SH-SY5Y (cell line): ENCODE data around the gene PPP1R9B.

ENCODE experiments used
- GATA2 ChIP-seq: IDR thresholded peaks from 2 replicates; pipeline ENCODE4 v1.6.1; 2011; ENCODE audit warnings: mild to moderate bottlenecking, low read depth, low read length
- GATA3 ChIP-seq: IDR thresholded peaks from 2 replicates; pipeline ENCODE4 v1.6.1; 2011; ENCODE audit warnings: low read depth, mild to moderate bottlenecking, low read length, moderate library complexity

Gene PPP1R9B

DNA sequence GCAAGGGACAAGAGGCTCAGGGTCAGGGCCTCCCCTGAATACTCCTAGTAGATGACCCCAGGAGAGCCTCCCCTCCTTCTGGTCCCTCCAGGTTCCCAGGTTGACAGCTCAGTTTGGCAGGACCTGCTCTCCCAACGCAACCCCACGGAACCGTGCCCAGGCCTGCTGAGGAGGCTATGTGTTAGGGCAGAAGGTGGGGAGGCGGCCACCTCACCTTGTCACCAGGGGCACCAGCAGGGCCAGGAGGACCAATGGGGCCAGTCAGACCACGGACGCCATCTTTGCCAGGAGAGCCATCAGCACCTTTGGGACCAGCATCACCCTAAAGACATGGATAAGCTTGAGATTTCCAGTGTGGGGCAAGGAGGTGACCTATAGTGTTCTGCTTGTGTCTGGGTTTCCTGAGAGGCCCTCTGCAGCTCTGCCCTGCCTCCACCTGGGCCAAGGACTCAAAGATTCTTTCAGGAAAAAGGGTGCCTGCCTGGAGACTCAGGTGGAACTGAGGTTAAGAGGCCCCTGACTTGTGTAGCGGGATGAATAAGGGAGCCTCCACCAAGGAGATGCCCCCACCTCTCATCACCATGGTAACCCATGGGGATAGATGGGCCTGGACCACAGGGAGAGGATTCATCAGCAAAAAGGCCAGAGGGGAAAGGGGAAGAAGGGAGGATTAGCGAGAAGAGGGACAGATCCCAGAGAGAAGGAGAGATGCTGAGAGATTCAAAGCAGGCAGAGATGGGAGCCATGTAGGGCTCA lies 40.3 kb upstream of the PPP1R9B start:
- no peak for TF ChIP-seq GATA2
- TF ChIP-seq GATA3, result no peak

DNA sequence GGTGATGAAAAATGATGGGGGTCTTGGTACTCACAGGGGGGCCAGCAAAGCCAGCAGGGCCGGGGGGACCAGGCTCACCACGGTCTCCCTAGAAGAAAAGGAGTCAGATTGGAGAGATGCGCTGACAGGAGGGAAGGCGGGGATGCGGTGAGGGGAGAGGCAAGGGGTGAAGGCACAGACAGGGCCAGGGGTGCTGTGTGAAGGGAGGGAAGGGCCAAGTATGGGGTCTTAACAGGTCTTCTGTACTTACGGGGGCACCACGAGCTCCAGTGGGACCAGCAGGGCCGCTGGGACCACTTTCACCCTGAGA lies 39.8 kb upstream of the PPP1R9B start:
- TF ChIP-seq GATA3, result no peak
- TF ChIP-seq GATA2, result no peak

DNA sequence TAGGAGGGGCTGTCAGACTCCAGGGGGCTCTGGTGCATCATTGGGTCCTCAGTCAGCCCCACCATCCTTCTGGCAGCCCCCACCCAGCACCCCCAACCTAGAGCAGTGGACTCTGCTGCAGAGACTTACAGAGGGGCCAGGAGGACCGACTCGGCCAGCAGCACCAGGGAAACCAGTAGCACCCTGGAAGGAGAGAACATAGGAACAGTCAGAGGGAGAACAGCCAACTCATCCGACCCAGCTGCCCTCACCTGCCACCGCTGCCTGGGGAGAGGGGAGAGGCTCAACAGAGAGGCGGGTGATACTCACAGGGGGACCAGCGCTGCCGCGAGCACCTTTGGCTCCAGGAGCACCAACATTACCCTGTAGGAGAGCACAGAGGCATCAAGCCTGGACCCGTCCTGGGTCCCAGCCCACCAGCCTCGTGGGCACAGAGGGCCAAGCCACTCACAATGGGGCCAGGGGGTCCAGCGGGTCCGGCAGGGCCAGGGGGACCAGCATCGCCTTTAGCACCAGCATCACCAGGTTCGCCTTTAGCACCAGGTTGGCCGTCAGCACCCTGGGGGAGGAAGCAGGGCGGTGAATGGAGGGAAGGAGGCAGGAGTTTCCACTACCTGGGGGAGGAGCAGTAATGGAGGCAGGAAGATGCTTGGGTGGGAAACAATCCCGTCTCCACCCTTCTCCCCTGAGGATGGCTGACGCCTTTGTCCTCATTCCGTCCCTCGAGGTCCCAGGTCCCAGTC lies 39.2 kb upstream of the PPP1R9B start:
- no peak for TF ChIP-seq GATA3
- no peak for TF ChIP-seq GATA2

GRCh38 chr17:50188921-50189549 lies 38.6 kb upstream of the PPP1R9B start:
- TF ChIP-seq GATA3 (no peak), GATA2 (no peak)

DNA sequence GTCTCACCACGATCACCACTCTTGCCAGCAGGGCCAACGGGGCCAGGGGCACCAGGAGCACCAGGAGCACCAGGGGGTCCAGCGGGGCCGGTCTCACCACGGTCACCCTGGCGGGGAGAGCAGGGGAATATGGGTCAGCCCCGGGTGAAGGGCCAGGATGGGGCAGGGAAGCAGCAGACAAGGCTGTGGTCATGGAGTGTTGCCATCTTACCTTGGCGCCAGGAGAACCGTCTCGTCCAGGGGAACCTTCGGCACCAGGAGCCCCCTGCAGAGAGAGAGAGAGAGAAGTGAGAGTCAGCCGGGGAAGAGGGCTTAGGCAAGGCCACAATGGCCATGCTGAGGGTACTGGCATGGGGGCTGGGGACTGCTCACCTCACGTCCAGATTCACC lies 38.0 kb upstream of the PPP1R9B start:
- no peak for TF ChIP-seq GATA3
- no peak for TF ChIP-seq GATA2

- TF ChIP-seq GATA3, result no peak
- no peak for TF ChIP-seq GATA2
Observed at GRCh38 chr17:50187751-50188530, 37.5 kb upstream of the PPP1R9B start.

DNA sequence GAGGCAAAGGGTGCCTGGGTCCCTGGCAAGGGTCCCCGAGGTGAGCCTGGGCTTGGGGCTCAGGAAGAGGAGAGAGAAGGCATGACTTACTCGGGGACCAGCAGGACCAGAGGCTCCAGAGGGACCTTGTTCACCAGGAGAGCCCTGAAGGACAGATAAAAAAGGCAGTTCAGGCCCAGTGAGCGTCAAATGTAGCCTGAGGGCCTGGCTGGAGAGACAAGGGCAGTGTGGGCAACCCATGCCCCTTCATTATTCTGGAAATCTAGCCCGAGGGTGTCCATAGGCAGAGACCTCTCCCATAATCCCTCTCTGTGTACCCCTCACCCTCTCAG lies 36.9 kb upstream of the PPP1R9B start:
- no peak for TF ChIP-seq GATA2
- TF ChIP-seq GATA3, result no peak

GRCh38 chr17:50186661-50187393 lies 36.4 kb upstream of the PPP1R9B start:
- TF ChIP-seq GATA2 (no peak), GATA3 (no peak)

DNA sequence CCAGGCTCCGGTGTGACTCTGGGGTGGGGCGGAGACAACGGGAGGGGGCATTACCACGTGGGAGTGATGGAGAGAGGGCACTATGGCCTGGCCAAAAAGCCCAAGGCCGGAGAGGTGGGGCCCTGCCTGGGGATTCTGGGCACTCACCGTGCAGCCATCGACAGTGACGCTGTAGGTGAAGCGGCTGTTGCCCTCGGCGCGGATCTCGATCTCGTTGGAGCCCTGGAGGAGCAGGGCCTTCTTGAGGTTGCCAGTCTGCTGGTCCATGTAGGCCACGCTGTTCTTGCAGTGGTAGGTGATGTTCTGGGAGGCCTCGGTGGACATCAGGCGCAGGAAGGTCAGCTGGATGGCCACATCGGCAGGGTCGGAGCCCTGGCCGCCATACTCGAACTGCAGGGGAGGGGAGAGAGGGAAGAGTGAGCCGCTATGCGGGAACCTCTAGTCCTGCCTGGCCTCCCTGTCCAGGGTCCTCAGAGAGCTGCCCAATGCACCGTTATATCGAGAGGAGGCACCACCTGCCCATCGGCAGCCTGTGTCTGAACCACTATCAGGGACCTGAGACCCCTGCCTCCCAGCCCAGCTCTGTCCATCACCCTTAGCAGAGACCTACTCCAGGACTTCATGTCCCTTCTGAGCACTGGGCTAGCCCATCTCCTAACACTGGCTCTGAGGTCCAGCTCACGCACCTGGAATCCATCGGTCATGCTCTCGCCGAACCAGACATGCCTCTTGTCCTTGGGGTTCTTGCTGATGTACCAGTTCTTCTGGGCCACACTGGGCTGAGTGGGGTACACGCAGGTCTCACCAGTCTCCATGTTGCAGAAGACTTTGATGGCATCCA lies 35.4 kb upstream of the PPP1R9B start:
- TF ChIP-seq GATA2 (no peak), GATA3 (no peak)

GRCh38 chr17:50184611-50185398 lies 34.3 kb upstream of the PPP1R9B start:
- no peak for TF ChIP-seq GATA2
- no peak for TF ChIP-seq GATA3

GRCh38 chr17:50184064-50184463 lies 33.6 kb upstream of the PPP1R9B start:
- TF ChIP-seq GATA2 (no peak), GATA3 (no peak)

DNA sequence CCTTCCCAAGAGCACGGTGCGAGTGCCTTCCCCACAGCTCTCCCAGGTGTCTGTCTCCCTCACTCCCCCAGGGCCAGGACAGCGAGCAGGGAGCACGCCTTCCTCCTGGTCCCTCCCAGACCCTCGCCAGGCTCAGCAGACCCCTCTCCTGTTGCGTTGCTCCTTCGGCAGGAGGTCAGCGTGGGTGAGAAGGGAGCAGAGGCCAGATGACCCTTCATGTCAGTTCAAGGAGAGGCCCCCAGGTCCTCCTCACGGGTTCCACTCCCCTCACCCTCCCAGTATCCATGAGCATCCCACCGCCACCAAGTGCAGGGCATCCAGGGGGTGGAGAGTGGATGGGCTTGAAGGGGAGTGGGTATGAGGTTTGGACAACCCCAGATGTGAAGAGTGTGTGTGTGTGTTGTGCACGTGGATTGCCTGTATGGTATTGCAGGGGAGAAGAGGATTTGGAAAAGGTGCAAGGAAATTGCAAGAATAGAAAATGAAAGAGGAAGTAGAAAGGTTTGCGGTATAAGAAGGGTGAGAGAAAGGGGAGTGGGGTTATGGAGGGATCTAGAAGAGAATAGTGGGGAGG lies 33.0 kb upstream of the PPP1R9B start:
- TF ChIP-seq GATA2, result no peak
